Peyer's patch (tissue), 4 donors: ENCODE data around the gene SLC9A3. TPM values are rescaled to one million over a fixed set of nuclear protein-coding genes. Genes with fewer than 3 reads are reported as not detected.

Experiments
- DNase-seq, 3 donors: peaks; one replicate each; pipeline ENCODE4 v3.0.0-alpha.2; 2017 to 2019
- H3K27ac ChIP-seq, 4 donors: fragments of 200-600 bp; sonication (generic); one replicate each; pipeline ENCODE4 v1.5.1; 2016 to 2019
- H3K27me3 ChIP-seq, 2 donors: fragments of 200-600 bp; sonication (generic); one replicate each; pipeline ENCODE4 v1.5.1; 2019
- H3K36me3 ChIP-seq, 3 donors: fragments of 200-600 bp; sonication (generic); one replicate each; pipeline ENCODE4 v1.5.1; 2016 to 2019
- H3K4me1 ChIP-seq, 4 donors: fragments of 200-600 bp; sonication (generic); one replicate each; pipeline ENCODE4 v1.5.1; 2016 to 2019
- H3K4me3 ChIP-seq, 4 donors: fragments of 200-600 bp; sonication (generic); 1 replicate in 3 of 4; 2 replicates in 1 of 4; pipeline ENCODE4 v1.5.1; 2016 to 2019; ENCODE audit warnings: mild to moderate bottlenecking in 1 of 4
- H3K9me3 ChIP-seq, 4 donors: fragments of 200-600 bp; sonication (generic); one replicate each; pipeline ENCODE4 v1.5.1; 2016 to 2019; ENCODE audit warnings: mild to moderate bottlenecking in 1 of 4
- CTCF ChIP-seq, 6 experiments: fragments of 450-650 bp in 4 of 6; fragments of 200-600 bp in 2 of 6; sonication (generic) in 1 of 6; IDR thresholded peaks; one replicate each; pipeline ENCODE4 v1.5.1; 2017 to 2019; ENCODE audit warnings: antibody characterized with exemption in 6 of 6, mild to moderate bottlenecking in 3 of 6, moderate library complexity in 1 of 6
- POLR2A ChIP-seq, 2 donors: fragments of 450-650 bp; IDR thresholded peaks; one replicate each; pipeline ENCODE4 v1.5.1; 2017; ENCODE audit warnings: antibody characterized with exemption in 2 of 2, mild to moderate bottlenecking in 2 of 2, moderate library complexity in 2 of 2
- total RNA-seq, 4 donors: library from RNA; depleted of rRNA; stranded (reverse); fragments of >200 nt; gene quantifications; one replicate each; pipeline ENCODE4 v1.1.0, GENCODE V29; 2016

Gene SLC9A3
- total RNA-seq, 4 donors from 2014 or later, result 16.5 to 320 (median 283) TPM

- H3K4me3 ChIP-seq, result no peak overlapping the region
- H3K27ac ChIP-seq, result no peak overlapping the region
- TF ChIP-seq POLR2A (IDR thresholded peaks at IDR 0.05), result no peak
- no peaks in the 10 kb centered on the region for H3K27me3 ChIP-seq
- no peaks in the 10 kb centered on the region for H3K9me3 ChIP-seq
- H3K36me3 ChIP-seq, result no peaks in the 10 kb centered on the region
- H3K4me1 ChIP-seq, result no peaks in the 10 kb centered on the region
- peak in 2 of 3 donors; percentile 3 to 41 for DNase-seq
These were observed 44.0 kb upstream of the SLC9A3 start for GRCh38 chr5:568061-568781.

- TF ChIP-seq CTCF (IDR thresholded peaks at IDR 0.05) (no peak), POLR2A (IDR thresholded peaks at IDR 0.05) (no peak)
- DNase-seq, result peak in 2 of 3 donors; percentile 4 to 43
- H3K27ac ChIP-seq, result no peak overlapping the region
- no peaks in the 10 kb centered on the region for H3K4me1 ChIP-seq
- H3K9me3 ChIP-seq, result no peaks in the 10 kb centered on the region
- no peaks in the 10 kb centered on the region for H3K27me3 ChIP-seq
- H3K4me3 ChIP-seq, result no peak overlapping the region
- no peaks in the 10 kb centered on the region for H3K36me3 ChIP-seq
These were observed 43.4 kb upstream of the SLC9A3 start for GRCh38 chr5:567664-568060.

GRCh38 chr5:566636-567309 lies 42.5 kb upstream of the SLC9A3 start:
- Histone ChIP-seq H3K4me3 (no peak overlapping the region), H3K4me1 (no peaks in the 10 kb centered on the region), H3K36me3 (no peaks in the 10 kb centered on the region), H3K9me3 (no peaks in the 10 kb centered on the region), H3K27ac (no peak overlapping the region), H3K27me3 (no peaks in the 10 kb centered on the region)
- DNase-seq, result peak in 2 of 3 donors; percentile 4 to 18
- TF ChIP-seq POLR2A (IDR thresholded peaks at IDR 0.05) (no peak), CTCF (IDR thresholded peaks at IDR 0.05) (no peak)

- Histone ChIP-seq H3K4me3 (no peak overlapping the region), H3K36me3 (no peaks in the 10 kb centered on the region), H3K27ac (no peak overlapping the region), H3K9me3 (no peaks in the 10 kb centered on the region), H3K27me3 (no peaks in the 10 kb centered on the region), H3K4me1 (no peaks in the 10 kb centered on the region)
- peak in 2 of 3 donors; percentile 52 to 64 for DNase-seq
- TF ChIP-seq CTCF (IDR thresholded peaks at IDR 0.05) (peak in 2 of 6 experiments; percentile 5 to 29), POLR2A (IDR thresholded peaks at IDR 0.05) (no peak)
These were observed 41.7 kb upstream of the SLC9A3 start for GRCh38 chr5:565782-566440.

- TF ChIP-seq CTCF (IDR thresholded peaks at IDR 0.05), result no peak
- TF ChIP-seq POLR2A (IDR thresholded peaks at IDR 0.05), result no peak
- Histone ChIP-seq H3K27ac (no peak overlapping the region), H3K4me3 (no peak overlapping the region), H3K36me3 (no peaks in the 10 kb centered on the region), H3K9me3 (no peaks in the 10 kb centered on the region), H3K4me1 (peaks cover 0 to 7% (median 0%) of the 10 kb centered on the region in 4 donors), H3K27me3 (no peaks in the 10 kb centered on the region)
- DNase-seq, result peak in 2 of 3 donors; percentile 25 to 39
These were observed 37.2 kb upstream of the SLC9A3 start for GRCh38 chr5:561408-561807.

GRCh38 chr5:560792-561166 lies 36.5 kb upstream of the SLC9A3 start:
- TF ChIP-seq POLR2A (IDR thresholded peaks at IDR 0.05) (no peak), CTCF (IDR thresholded peaks at IDR 0.05) (no peak)
- H3K27ac ChIP-seq, result no peak overlapping the region
- peak in 1 of 3 donors; percentile 12 for DNase-seq
- H3K4me3 ChIP-seq, result no peak overlapping the region
- no peaks in the 10 kb centered on the region for H3K9me3 ChIP-seq
- H3K27me3 ChIP-seq, result no peaks in the 10 kb centered on the region
- H3K36me3 ChIP-seq, result no peaks in the 10 kb centered on the region
- peaks cover 0 to 7% (median 0%) of the 10 kb centered on the region in 4 donors for H3K4me1 ChIP-seq
